Epithelial cell of esophagus (primary cell): ENCODE measurements around the gene MYOZ3.

Experiments
- DNase-seq: peaks from one replicate; pipeline ENCODE4 v3.0.0; 2010; ENCODE audit warnings: low read depth
- H3K4me3 ChIP-seq: 2 replicates; pipeline ENCODE4 v1.5.1; 2011; ENCODE audit warnings: mild to moderate bottlenecking, low read length, control low read depth
- CTCF ChIP-seq: IDR thresholded peaks from 2 replicates; pipeline ENCODE4 v1.5.1; 2011; ENCODE audit warnings: low read depth, mild to moderate bottlenecking, low read length, control low read depth, inconsistent platforms; ENCODE audit not compliant: insufficient read depth; ENCODE audit errors: missing control alignments

The MYOZ3 gene

DNA sequence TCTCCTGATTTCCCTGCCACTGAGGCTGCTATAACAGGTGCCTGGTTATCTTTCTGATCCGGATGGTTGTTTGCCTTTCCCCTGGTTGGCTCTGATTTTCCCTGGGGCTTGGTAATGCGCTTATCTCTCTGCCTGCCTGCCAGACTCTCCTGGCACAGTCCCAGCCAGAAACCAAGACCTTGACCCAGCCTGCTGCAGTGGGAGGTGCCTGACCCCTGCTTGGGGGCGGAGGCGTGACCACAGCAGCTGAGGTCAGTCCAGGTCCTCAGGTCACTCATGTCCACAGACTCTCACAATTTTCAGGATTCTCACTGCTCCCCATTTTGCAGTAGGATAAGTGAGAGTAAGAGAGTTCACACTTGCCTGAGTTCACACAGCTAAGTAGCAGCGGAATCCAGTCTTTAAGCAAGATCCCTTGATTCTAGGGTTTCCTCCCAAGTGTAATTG is 45.0 kb upstream of the MYOZ3 start:
- DNase-seq: no peak
- TF ChIP-seq CTCF: no peak
- no peak overlapping the region for H3K4me3 ChIP-seq

DNA sequence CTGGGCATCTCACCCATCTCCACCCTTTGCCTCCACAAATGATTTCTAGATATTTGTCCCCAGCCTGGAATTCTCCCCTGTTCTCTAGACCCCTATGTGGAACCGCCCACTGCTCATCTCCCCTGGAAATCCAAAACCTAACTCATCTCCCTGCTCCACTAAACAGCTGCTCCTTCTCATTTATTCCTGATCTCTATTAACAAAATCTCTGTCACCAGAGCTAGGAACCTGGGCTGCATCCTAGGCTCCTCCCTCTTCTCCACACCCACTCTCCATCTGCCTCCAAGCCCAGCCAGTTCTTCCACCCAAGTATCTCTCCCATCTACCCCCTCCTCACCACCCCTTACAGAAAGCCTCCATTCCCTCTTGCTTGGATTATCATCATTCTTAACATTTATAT is 44.5 kb upstream of the MYOZ3 start:
- no peak overlapping the region for H3K4me3 ChIP-seq
- no peak for TF ChIP-seq CTCF
- DNase-seq: no peak

DNA sequence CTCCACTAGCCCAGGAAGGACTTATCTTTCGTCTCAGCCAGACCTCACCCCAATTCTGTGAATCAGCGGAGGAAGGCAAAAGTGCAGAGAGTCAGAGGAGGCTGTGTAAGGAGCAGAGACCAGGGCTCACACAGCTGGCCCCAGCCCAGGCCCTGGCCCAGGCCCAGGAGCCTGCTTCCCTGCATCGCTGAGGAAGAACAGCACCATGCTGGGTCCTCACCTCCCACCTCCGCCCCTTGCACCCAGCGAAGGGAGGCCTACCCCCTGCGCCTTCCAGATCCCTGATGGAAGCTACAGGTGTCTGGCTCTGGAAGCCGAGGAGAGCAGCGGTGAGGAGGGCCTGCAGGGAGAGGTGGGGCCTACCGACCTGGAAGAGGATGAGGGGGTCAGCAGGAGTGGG is 42.9 kb upstream of the MYOZ3 start:
- TF ChIP-seq CTCF: no peak
- no peak overlapping the region for H3K4me3 ChIP-seq
- no peak for DNase-seq

- TF ChIP-seq CTCF: no peak
- no peak overlapping the region for H3K4me3 ChIP-seq
- no peak for DNase-seq
These were observed 42.3 kb upstream of the MYOZ3 start for GRCh38 chr5:150618588-150619281.

DNA sequence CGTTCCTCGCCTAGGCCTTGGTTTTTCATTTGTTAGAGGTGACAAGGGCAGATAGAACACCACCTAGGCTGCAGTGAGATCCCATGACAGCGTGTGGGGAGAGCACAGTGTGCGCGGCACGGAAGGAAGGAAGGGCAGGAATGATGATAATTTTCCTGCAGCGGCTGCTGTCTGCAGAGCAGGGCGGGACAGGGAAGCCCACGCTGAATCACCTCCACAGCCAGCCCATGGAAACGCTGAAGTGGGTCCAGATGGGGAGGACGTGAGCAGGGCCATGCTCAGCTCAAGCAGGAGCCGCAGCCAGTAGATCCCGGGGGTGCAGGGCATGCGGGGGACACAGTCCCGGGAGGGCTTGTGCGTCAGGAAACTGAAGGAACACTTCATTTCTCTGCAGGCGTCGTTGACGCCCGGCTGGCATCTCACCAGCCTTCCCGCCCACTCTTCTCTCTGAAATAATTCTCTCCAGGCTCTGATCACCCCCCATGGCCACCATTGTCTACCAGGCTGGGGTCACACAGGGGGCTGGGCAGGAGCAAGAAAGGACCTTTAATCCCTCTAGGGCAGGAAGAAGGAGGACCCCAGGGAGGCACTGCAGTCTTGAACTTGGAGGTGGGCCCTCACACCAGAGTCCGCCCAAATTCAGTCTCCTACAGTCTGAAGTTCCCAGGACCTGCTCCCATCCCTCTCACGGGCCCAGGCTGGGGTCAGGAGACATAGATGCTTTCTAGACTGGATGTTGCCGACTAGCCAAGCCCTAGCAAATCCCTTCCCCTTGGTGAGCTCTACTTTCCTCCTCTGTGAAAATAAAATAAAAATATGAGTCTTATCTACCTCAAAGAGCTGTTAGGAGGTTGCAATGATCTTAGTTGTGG is 41.5 kb upstream of the MYOZ3 start:
- TF ChIP-seq CTCF: no peak
- DNase-seq: no peak
- no peak overlapping the region for H3K4me3 ChIP-seq

- H3K4me3 ChIP-seq: no peak overlapping the region
- no peak for TF ChIP-seq CTCF
- no peak for DNase-seq
These were observed 39.8 kb upstream of the MYOZ3 start for GRCh38 chr5:150621301-150621700.
